ENCODE measurements around the gene BOC. TPM values are rescaled to one million over a fixed set of nuclear protein-coding genes. Genes with fewer than 3 reads are reported as not detected.

The BOC gene
- total RNA-seq, 1 experiment from 2014 or later: 7.3 TPM

GRCh38 chr3:113218011-113218680, 6.8 kb downstream of the BOC start:
- H3K79me2 ChIP-seq (ENCODE audit: low read length): no peaks in the 10 kb centered on the region
- no peaks in the 10 kb centered on the region for H3K9me3 ChIP-seq (ENCODE audit: low read length)
- DNase-seq (no peak), ATAC-seq (no peak)
- no peaks in the 10 kb centered on the region for H3K36me3 ChIP-seq (ENCODE audit: low read depth, low read length)
- H3K4me3 ChIP-seq (ENCODE audit: low read length): no peak overlapping the region
- peaks cover 1% of the 10 kb centered on the region; the same call in 1 of the 2 replicates for H3K4me1 ChIP-seq (ENCODE audit: insufficient read depth, low read length)
- ChIA-PET POLR2A (ENCODE audit: unreplicated experiment) (no interaction called here), CTCF (no interaction called here)
- no TSS peak for BruUV-seq (replicated peaks)
- H3K9ac ChIP-seq (ENCODE audit: low read length): no peak overlapping the region
- H4K20me1 ChIP-seq (ENCODE audit: low read length): no peaks in the 10 kb centered on the region
- H2AFZ ChIP-seq (ENCODE audit: low read length): no peak overlapping the region
- H3K9me2 ChIP-seq (replicated peaks; ENCODE audit: low read length): no peaks in the 10 kb centered on the region
- no peak overlapping the region for H3K27ac ChIP-seq (ENCODE audit: low read length)
- no peak for TF ChIP-seq CTCF (conservative IDR thresholded peaks at IDR 0.05; ENCODE audit: low read depth, low read length)
- no peak for TF ChIP-seq EZH2phosphoT487 (IDR thresholded peaks at IDR 0.05; ENCODE audit: borderline replicate concordance, low read length)
- no peak for TF ChIP-seq EZH2 (IDR thresholded peaks at IDR 0.05; ENCODE audit: low read length, unreplicated experiment)
- H3F3A ChIP-seq (ENCODE audit: low read length, unreplicated experiment): no peaks in the 10 kb centered on the region
- no peak overlapping the region for H3K4me2 ChIP-seq (ENCODE audit: low read length)
- no peaks in the 10 kb centered on the region for H3K27me3 ChIP-seq (ENCODE audit: low read length)
- intact Hi-C loops (cut with micrococcal nuclease): no loop called here

GRCh38 chr3:113218681-113219045, 7.3 kb downstream of the BOC start:
- ATAC-seq (no peak), DNase-seq (no peak)
- no peaks in the 10 kb centered on the region for H3F3A ChIP-seq (ENCODE audit: low read length, unreplicated experiment)
- H3K36me3 ChIP-seq (ENCODE audit: low read depth, low read length): no peaks in the 10 kb centered on the region
- no peak overlapping the region for H3K4me3 ChIP-seq (ENCODE audit: low read length)
- H3K4me1 ChIP-seq (ENCODE audit: insufficient read depth, low read length): no peaks in the 10 kb centered on the region
- no peak for TF ChIP-seq EZH2phosphoT487 (IDR thresholded peaks at IDR 0.05; ENCODE audit: borderline replicate concordance, low read length)
- TF ChIP-seq EZH2 (IDR thresholded peaks at IDR 0.05; ENCODE audit: low read length, unreplicated experiment): no peak
- no peak for TF ChIP-seq CTCF (conservative IDR thresholded peaks at IDR 0.05; ENCODE audit: low read depth, low read length)
- H3K9ac ChIP-seq (ENCODE audit: low read length): no peak overlapping the region
- H2AFZ ChIP-seq (ENCODE audit: low read length): no peak overlapping the region
- H4K20me1 ChIP-seq (ENCODE audit: low read length): no peaks in the 10 kb centered on the region
- no peak overlapping the region for H3K4me2 ChIP-seq (ENCODE audit: low read length)
- H3K27me3 ChIP-seq (ENCODE audit: low read length): no peaks in the 10 kb centered on the region
- no peak overlapping the region for H3K27ac ChIP-seq (ENCODE audit: low read length)
- no peaks in the 10 kb centered on the region for H3K79me2 ChIP-seq (ENCODE audit: low read length)
- H3K9me3 ChIP-seq (ENCODE audit: low read length): no peaks in the 10 kb centered on the region
- POLR2A ChIA-PET (ENCODE audit: unreplicated experiment): no interaction called here
- intact Hi-C loops (cut with micrococcal nuclease): no loop called here
- no TSS peak for BruUV-seq (replicated peaks)
- CTCF ChIA-PET: no interaction called here
- H3K9me2 ChIP-seq (replicated peaks; ENCODE audit: low read length): no peaks in the 10 kb centered on the region

- DNase-seq (no peak), ATAC-seq (no peak)
- H3K36me3 ChIP-seq (ENCODE audit: low read depth, low read length): no peaks in the 10 kb centered on the region
- POLR2A ChIA-PET (ENCODE audit: unreplicated experiment): no interaction called here
- no TSS peak for BruUV-seq (replicated peaks)
- H3K79me2 ChIP-seq (ENCODE audit: low read length): no peaks in the 10 kb centered on the region
- no peak overlapping the region for H3K9ac ChIP-seq (ENCODE audit: low read length)
- H3K27me3 ChIP-seq (ENCODE audit: low read length): no peaks in the 10 kb centered on the region
- H3F3A ChIP-seq (ENCODE audit: low read length, unreplicated experiment): no peaks in the 10 kb centered on the region
- H3K4me1 ChIP-seq (ENCODE audit: insufficient read depth, low read length): no peaks in the 10 kb centered on the region
- H4K20me1 ChIP-seq (ENCODE audit: low read length): no peaks in the 10 kb centered on the region
- no peaks in the 10 kb centered on the region for H3K9me3 ChIP-seq (ENCODE audit: low read length)
- no peak overlapping the region for H2AFZ ChIP-seq (ENCODE audit: low read length)
- H3K4me3 ChIP-seq (ENCODE audit: low read length): no peak overlapping the region
- intact Hi-C loops (cut with micrococcal nuclease): no loop called here
- CTCF ChIA-PET: no interaction called here
- H3K27ac ChIP-seq (ENCODE audit: low read length): no peak overlapping the region
- H3K9me2 ChIP-seq (replicated peaks; ENCODE audit: low read length): no peaks in the 10 kb centered on the region
- no peak overlapping the region for H3K4me2 ChIP-seq (ENCODE audit: low read length)
- TF ChIP-seq EZH2 (IDR thresholded peaks at IDR 0.05; ENCODE audit: low read length, unreplicated experiment) (no peak), CTCF (conservative IDR thresholded peaks at IDR 0.05; ENCODE audit: low read depth, low read length) (no peak), EZH2phosphoT487 (IDR thresholded peaks at IDR 0.05; ENCODE audit: borderline replicate concordance, low read length) (no peak)
Observed at GRCh38 chr3:113219605-113220300, 8.4 kb downstream of the BOC start.
